Esophagus squamous epithelium (tissue), 5 donors: ENCODE results near the gene CNPY3. TPM values are rescaled to one million over a fixed set of nuclear protein-coding genes. Genes with fewer than 3 reads are reported as not detected.
A peak's percentile ranks its signal among the peaks of the same experiment; 100 is the strongest.

ENCODE experiments used
- DNase-seq: peaks from one replicate; lab custom pipeline; 2025; lab: John Stamatoyannopoulos, UW
- H3K27ac ChIP-seq, 4 donors: fragments of 200-600 bp; sonication (generic); one replicate each; pipeline ENCODE4 v1.5.1; 2016 to 2019; ENCODE audit warnings: mild to moderate bottlenecking in 1 of 4
- H3K27me3 ChIP-seq, 4 donors: fragments of 200-600 bp; sonication (generic); 1 replicate in 3 of 4; 2 replicates in 1 of 4; pipeline versions ENCODE4 v1.5.1 to v1.6.0; 2017 to 2021; ENCODE audit warnings: antibody characterized with exemption in 1 of 4
- H3K36me3 ChIP-seq, 3 donors: fragments of 200-600 bp; sonication (generic); one replicate each; pipeline ENCODE4 v1.5.1; 2016 to 2019
- H3K4me1 ChIP-seq, 3 donors: fragments of 200-600 bp; sonication (generic); one replicate each; pipeline ENCODE4 v1.5.1; 2017 to 2019
- H3K4me3 ChIP-seq, 4 donors: fragments of 200-600 bp; sonication (generic); 1 replicate in 3 of 4; 2 replicates in 1 of 4; pipeline ENCODE4 v1.5.1; 2016 to 2019; ENCODE audit warnings: mild to moderate bottlenecking in 2 of 4, moderate library complexity in 1 of 4
- H3K9me3 ChIP-seq, 3 donors: fragments of 200-600 bp; sonication (generic); one replicate each; pipeline ENCODE4 v1.5.1; 2016 to 2019
- POLR2A ChIP-seq, 4 donors: fragments of 450-650 bp; IDR thresholded peaks; one replicate each; pipeline ENCODE4 v1.6.1; 2017; ENCODE audit warnings: antibody characterized with exemption in 4 of 4, mild to moderate bottlenecking in 4 of 4, moderate library complexity in 3 of 4
- WGBS, 2 donors: methylation state at CpG; one replicate each; pipeline ENCODE4 v1.1.5; 2018; 5-methylcytosine and 5-hydroxymethylcytosine counted together
- intact Hi-C: fragments of 100-400 bp; cut with DNase I; formaldehyde crosslinking; loops from one replicate; pipeline ENCODE4 v1.15.0; 2022
- total RNA-seq, 4 donors: library from RNA; depleted of rRNA; stranded (reverse); fragments of >200 nt; gene quantifications; one replicate each; pipeline ENCODE4 v1.1.0, GENCODE V29; 2016
- TF ChIP-seq, protein P1 (sequence below), 6 experiments: fragments of 450-650 bp in 4 of 6; fragments of 200-600 bp in 2 of 6; sonication (generic) in 2 of 6; IDR thresholded peaks; one replicate each; pipeline ENCODE4 v1.5.1; 2016 to 2019; ENCODE audit warnings: antibody characterized with exemption in 6 of 6, mild to moderate bottlenecking in 4 of 6, moderate library complexity in 4 of 6
- donor health status: DM: yes; HTN: yes; CAD: no.

The CNPY3 gene
- total RNA-seq, 4 donors from 2014 or later, result 10.3 to 24.6 (median 17.7) TPM

DNA sequence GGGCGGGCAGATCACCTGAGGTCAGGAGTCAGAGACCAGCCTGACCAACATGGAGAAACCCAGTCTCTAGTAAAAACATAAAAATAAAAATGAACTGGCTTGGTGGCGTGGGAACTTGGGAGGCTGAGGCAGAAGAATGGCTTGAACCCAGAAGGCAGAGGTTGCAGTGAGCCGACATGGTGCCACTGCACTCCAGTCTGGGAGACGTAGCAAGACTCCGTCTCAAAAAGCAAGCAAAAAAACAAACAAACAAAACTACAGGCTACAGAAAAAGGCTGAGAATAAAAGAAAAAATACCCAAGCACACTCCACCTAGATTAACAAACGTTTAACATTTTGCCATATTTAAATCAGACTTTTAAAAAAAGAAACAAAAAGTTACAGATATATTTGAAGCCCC, 7.5 kb upstream of the CNPY3 start:
- peaks cover 0 to 19% (median 0%) of the 10 kb centered on the region in 4 donors for H3K27me3 ChIP-seq
- no peaks in the 10 kb centered on the region for H3K36me3 ChIP-seq
- intact Hi-C loops, result no loop called here
- WGBS, 2 donors, result 58 to 72% methylated on average over 6 of the region's 6 CpGs
- H3K4me3 ChIP-seq, result no peak overlapping the region
- TF ChIP-seq, protein P1, sequence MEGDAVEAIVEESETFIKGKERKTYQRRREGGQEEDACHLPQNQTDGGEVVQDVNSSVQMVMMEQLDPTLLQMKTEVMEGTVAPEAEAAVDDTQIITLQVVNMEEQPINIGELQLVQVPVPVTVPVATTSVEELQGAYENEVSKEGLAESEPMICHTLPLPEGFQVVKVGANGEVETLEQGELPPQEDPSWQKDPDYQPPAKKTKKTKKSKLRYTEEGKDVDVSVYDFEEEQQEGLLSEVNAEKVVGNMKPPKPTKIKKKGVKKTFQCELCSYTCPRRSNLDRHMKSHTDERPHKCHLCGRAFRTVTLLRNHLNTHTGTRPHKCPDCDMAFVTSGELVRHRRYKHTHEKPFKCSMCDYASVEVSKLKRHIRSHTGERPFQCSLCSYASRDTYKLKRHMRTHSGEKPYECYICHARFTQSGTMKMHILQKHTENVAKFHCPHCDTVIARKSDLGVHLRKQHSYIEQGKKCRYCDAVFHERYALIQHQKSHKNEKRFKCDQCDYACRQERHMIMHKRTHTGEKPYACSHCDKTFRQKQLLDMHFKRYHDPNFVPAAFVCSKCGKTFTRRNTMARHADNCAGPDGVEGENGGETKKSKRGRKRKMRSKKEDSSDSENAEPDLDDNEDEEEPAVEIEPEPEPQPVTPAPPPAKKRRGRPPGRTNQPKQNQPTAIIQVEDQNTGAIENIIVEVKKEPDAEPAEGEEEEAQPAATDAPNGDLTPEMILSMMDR (IDR thresholded peaks at IDR 0.05), result no peak
- TF ChIP-seq POLR2A (IDR thresholded peaks at IDR 0.05), result no peak
- H3K4me1 ChIP-seq, result peaks cover 0 to 6% (median 0%) of the 10 kb centered on the region in 3 donors
- DNase-seq, result no peak
- H3K27ac ChIP-seq, result no peak overlapping the region
- no peaks in the 10 kb centered on the region for H3K9me3 ChIP-seq

DNA sequence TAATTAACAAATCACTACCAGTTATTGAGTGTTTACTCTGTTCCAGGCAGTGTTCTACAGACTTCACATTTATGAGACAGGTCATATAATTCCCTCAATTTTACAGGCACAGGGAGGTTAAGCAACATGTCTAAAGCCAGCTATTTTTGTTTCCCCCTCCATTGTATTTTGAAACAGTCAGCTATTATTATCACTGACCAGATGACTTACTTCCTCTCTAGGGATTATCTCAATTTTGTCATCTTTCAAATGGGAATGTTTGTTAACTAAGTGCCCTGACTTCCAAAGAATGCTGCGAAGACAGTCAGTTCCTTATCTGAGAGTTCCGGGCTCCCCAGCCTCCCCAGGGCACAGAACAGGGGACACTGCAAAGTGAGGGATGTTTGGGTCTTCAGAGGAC, 5.6 kb upstream of the CNPY3 start:
- Histone ChIP-seq H3K27me3 (peaks cover 0 to 19% (median 0%) of the 10 kb centered on the region in 4 donors), H3K36me3 (no peaks in the 10 kb centered on the region), H3K27ac (no peak overlapping the region), H3K4me1 (peaks cover 0 to 15% (median 5%) of the 10 kb centered on the region in 3 donors), H3K4me3 (no peak overlapping the region), H3K9me3 (no peaks in the 10 kb centered on the region)
- WGBS, 2 donors, result 33 to 100% methylated on average over 1 to 2 of the region's 2 CpGs
- intact Hi-C loops, result no loop called here
- DNase-seq, result no peak
- TF ChIP-seq, protein P1 (IDR thresholded peaks at IDR 0.05), result no peak
- TF ChIP-seq POLR2A (IDR thresholded peaks at IDR 0.05), result no peak

DNA sequence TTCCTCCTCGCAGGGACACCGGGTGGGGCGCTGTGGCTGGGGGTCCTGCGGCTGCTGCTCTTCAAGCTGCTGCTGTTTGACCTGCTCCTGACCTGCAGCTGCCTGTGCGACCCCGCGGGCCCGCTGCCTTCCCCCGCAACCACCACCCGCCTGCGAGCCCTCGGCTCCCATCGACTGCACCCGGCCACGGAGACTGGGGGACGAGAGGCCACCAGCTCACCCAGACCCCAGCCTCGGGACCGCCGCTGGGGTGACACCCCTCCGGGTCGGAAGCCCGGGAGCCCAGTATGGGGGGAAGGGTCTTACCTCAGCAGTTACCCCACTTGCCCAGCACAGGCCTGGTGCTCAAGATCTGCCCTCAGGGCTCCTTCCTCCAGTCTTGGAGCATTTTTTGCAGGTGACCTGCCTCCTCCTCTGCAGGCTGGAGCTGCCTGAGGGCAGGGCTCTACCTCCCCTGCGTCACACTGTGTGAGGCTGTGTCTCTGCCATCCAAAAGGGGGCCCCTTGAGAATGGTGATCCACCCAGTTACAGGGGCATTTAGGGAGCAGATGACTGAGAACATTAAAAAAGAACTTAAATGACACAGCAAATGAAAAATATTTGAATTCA, 3.9 kb upstream of the CNPY3 start:
- H3K36me3 ChIP-seq, result no peaks in the 10 kb centered on the region
- H3K9me3 ChIP-seq, result no peaks in the 10 kb centered on the region
- 46 to 60% methylated on average over 2 to 9 of the region's 23 CpGs for WGBS, 2 donors
- H3K27me3 ChIP-seq, result peaks cover 0 to 19% (median 0%) of the 10 kb centered on the region in 4 donors
- TF ChIP-seq POLR2A (IDR thresholded peaks at IDR 0.05), result no peak
- TF ChIP-seq, protein P1 (IDR thresholded peaks at IDR 0.05), result no peak
- no peak overlapping the region for H3K27ac ChIP-seq
- H3K4me1 ChIP-seq, result peaks cover 5 to 20% (median 8%) of the 10 kb centered on the region in 3 donors
- DNase-seq, result no peak
- no peak overlapping the region for H3K4me3 ChIP-seq
- intact Hi-C loops, result no loop called here

DNA sequence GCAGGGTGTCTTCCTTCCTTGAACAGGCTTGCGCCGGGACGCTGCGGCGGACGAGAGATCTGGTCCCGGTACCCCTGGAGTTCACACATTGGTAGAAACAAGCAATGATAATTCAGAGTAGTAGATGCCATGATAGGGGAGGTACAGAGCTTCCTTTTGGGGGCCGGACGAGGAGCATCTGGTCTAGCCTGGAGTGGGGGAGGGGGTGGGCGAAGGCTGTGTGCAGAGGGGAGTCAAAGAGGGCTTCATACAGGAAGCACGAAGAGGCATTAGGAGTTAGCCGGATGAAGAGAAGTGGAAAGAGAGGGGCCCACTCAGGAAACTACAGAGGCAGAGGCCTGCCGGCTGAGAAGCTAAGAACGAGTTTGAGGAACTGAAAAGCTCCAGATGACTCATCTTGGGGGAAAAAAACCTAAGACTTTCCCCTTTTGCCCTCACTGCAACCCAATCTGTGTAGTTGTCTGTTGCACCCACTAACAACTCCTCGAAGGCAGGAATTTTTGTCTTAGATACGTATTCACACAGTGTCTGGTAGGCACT, 611 bp downstream of the CNPY3 start:
- Histone ChIP-seq H3K36me3 (peaks cover 0 to 15% (median 4%) of the 10 kb centered on the region in 3 donors), H3K4me1 (peaks cover 8 to 63% (median 32%) of the 10 kb centered on the region in 3 donors), H3K27me3 (peaks cover 0 to 6% (median 0%) of the 10 kb centered on the region in 4 donors), H3K9me3 (no peaks in the 10 kb centered on the region), H3K4me3 (peak overlapping the region; percentile 59 to 91 (median 74)), H3K27ac (peak overlapping the region; percentile 88 to 94 (median 92))
- WGBS, 2 donors, result 2 to 4% methylated on average over 8 to 9 of the region's 16 CpGs
- peak; percentile 23 for DNase-seq
- TF ChIP-seq POLR2A (IDR thresholded peaks at IDR 0.05), result peak in 1 of 4 donors; percentile 13
- TF ChIP-seq, protein P1 (IDR thresholded peaks at IDR 0.05), result no peak
- intact Hi-C loops, result no loop called here

DNA sequence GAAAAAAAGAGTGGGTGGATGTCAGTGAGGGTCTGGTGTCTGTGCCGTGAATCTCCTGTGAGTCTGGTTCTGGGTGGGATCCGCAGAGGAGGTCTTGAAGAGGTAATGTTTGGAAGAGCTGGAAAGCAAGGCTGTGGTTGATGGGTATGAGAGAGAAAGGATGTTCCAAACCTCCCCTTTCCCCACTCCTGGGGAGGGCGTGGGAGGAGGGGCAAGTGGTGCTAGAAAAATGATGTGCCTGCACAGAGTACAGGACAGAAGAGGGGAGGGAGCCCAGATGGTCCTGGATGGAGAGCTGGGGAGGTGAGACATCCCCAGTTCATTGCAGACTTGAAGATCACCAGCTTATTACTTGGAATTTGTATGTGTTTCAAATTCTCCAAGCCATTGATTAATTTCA, 3.1 kb downstream of the CNPY3 start:
- Histone ChIP-seq H3K36me3 (peaks cover 12 to 40% (median 17%) of the 10 kb centered on the region in 3 donors), H3K27me3 (no peaks in the 10 kb centered on the region), H3K27ac (no peak overlapping the region), H3K4me1 (peaks cover 8 to 63% (median 32%) of the 10 kb centered on the region in 3 donors), H3K9me3 (no peaks in the 10 kb centered on the region), H3K4me3 (no peak overlapping the region)
- WGBS, 2 donors, result 74 to 91% methylated on average over 3 of the region's 3 CpGs
- intact Hi-C loops, result no loop called here
- TF ChIP-seq, protein P1 (IDR thresholded peaks at IDR 0.05), result no peak
- no peak for TF ChIP-seq POLR2A (IDR thresholded peaks at IDR 0.05)
- DNase-seq, result no peak
